ENCODE results near the gene SVOPL. TPM values are rescaled to one million over a fixed set of nuclear protein-coding genes. Genes with fewer than 3 reads are reported as not detected.

Gene SVOPL
- polyA plus RNA-seq, 1 of the 3 experiments (the other 2 are of a cell fraction) = not detected

GRCh38 chr7:138568655-138569054, 132.5 kb downstream of the SVOPL start:
- no peak overlapping the region for H3K27ac ChIP-seq (ENCODE audit: low read depth in 2 of 2, low read length in 1 of 2)
- ChIA-PET CTCF (interaction anchor here (0.6 to 1.6 kb wide), 3 partner anchors 12 to 904 kb away, joined by 3 to 6 read pairs (median 4); no protein-coding TSS in a partner anchor), POLR2A (no interaction called here)
- H3K4me3 ChIP-seq (ENCODE audit: low read depth in 2 of 2, low read length in 1 of 2) = no peak overlapping the region
- 0 out of 2 replicates have a peak, but pooled peaks cover 7% of the 10 kb centered on the region for H3K9me3 ChIP-seq
- 96% methylated on average over 2 of the region's 2 CpGs for WGBS (ENCODE audit: low lambda C conversion rate)
- no peaks in the 10 kb centered on the region for H4K20me1 ChIP-seq (ENCODE audit: insufficient read depth)
- H3K36me3 ChIP-seq (replicated peaks in 1 of 2; ENCODE audit: control insufficient read depth in 1 of 2, insufficient read depth in 2 of 2, low read length in 1 of 2) = peaks cover 80 to 83% of the 10 kb centered on the region in 2 experiments
- no peaks in the 10 kb centered on the region for H3K79me2 ChIP-seq (ENCODE audit: insufficient read depth)
- no peaks in the 10 kb centered on the region for H3K9me2 ChIP-seq
- H2AFZ ChIP-seq (ENCODE audit: low read depth) = no peak overlapping the region
- no peak for DNase-seq
- no peaks in the 10 kb centered on the region; a peak in 2 of 4 replicates for H3K4me1 ChIP-seq (ENCODE audit: control insufficient read depth in 1 of 2, insufficient read depth in 2 of 2, low read depth in 1 of 2, low read length in 1 of 2)
- no peak overlapping the region for H3K9ac ChIP-seq
- no peaks in the 10 kb centered on the region for H3F3A ChIP-seq (replicated peaks; ENCODE audit: insufficient read depth)
- no peak overlapping the region for H3K4me2 ChIP-seq
- TF ChIP-seq CHD2 (IDR thresholded peaks at IDR 0.05; ENCODE audit: low read length, partially characterized antibody) (no peak), FOSL2 (IDR thresholded peaks at IDR 0.05; ENCODE audit: borderline replicate concordance, low read depth) (no peak), USF1 (IDR thresholded peaks at IDR 0.05; ENCODE audit: borderline replicate concordance, low read depth) (no peak), GATA2 (CRISPR knock-in tag; IDR thresholded peaks at IDR 0.05) (no peak), MEF2A (IDR thresholded peaks at IDR 0.05; ENCODE audit: borderline replicate concordance, low read depth) (no peak), JUND (IDR thresholded peaks at IDR 0.05) (no peak), RAD21 (IDR thresholded peaks at IDR 0.05; ENCODE audit: low read length) (no peak), RCOR1 (IDR thresholded peaks at IDR 0.05; ENCODE audit: low read length) (no peak)
- TF ChIP-seq, protein P1, sequence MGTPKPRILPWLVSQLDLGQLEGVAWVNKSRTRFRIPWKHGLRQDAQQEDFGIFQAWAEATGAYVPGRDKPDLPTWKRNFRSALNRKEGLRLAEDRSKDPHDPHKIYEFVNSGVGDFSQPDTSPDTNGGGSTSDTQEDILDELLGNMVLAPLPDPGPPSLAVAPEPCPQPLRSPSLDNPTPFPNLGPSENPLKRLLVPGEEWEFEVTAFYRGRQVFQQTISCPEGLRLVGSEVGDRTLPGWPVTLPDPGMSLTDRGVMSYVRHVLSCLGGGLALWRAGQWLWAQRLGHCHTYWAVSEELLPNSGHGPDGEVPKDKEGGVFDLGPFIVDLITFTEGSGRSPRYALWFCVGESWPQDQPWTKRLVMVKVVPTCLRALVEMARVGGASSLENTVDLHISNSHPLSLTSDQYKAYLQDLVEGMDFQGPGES (IDR thresholded peaks at IDR 0.05; ENCODE audit: low read depth, low read length) = no peak
- H3K27me3 ChIP-seq (ENCODE audit: insufficient read depth) = no peaks in the 10 kb centered on the region

GRCh38 chr7:138565451-138566114, 135.6 kb downstream of the SVOPL start:
- no peak overlapping the region for H3K9ac ChIP-seq
- peak overlapping the region in 1 of 2 experiments; percentile 6; a peak in 1 of 4 replicates for H3K4me3 ChIP-seq (ENCODE audit: low read depth in 2 of 2, low read length in 1 of 2)
- TF ChIP-seq POLR2AphosphoS5 (IDR thresholded peaks at IDR 0.05; ENCODE audit: low read depth, low read length) (no peak), JUND (IDR thresholded peaks at IDR 0.05) (no peak), GABPA (IDR thresholded peaks at IDR 0.05; ENCODE audit: low read depth) (no peak), TEAD4 (IDR thresholded peaks at IDR 0.05; ENCODE audit: borderline replicate concordance, insufficient read depth) (no peak), FOSL2 (IDR thresholded peaks at IDR 0.05; ENCODE audit: borderline replicate concordance, low read depth) (no peak), RXRA (IDR thresholded peaks at IDR 0.05; ENCODE audit: borderline replicate concordance, low read depth) (no peak), FOXM1 (IDR thresholded peaks at IDR 0.05; ENCODE audit: low read depth) (no peak), MAX (IDR thresholded peaks at IDR 0.05; ENCODE audit: low read depth) (no peak), NRF1 (IDR thresholded peaks at IDR 0.05; ENCODE audit: low read depth, low read length) (no peak), CHD2 (IDR thresholded peaks at IDR 0.05; ENCODE audit: low read length, partially characterized antibody) (no peak), MEF2A (IDR thresholded peaks at IDR 0.05; ENCODE audit: borderline replicate concordance, low read depth) (no peak), NFIC (IDR thresholded peaks at IDR 0.05; ENCODE audit: borderline replicate concordance) (no peak), MXI1 (IDR thresholded peaks at IDR 0.05; ENCODE audit: low read depth, low read length) (no peak), RFX5 (IDR thresholded peaks at IDR 0.05; ENCODE audit: low read length) (no peak), EZH2phosphoT487 (IDR thresholded peaks at IDR 0.05; ENCODE audit: borderline replicate concordance, low read depth) (no peak), RCOR1 (IDR thresholded peaks at IDR 0.05; ENCODE audit: low read length) (no peak), YY1 (IDR thresholded peaks at IDR 0.05; ENCODE audit: low read depth) (no peak)
- TF ChIP-seq, protein P2, sequence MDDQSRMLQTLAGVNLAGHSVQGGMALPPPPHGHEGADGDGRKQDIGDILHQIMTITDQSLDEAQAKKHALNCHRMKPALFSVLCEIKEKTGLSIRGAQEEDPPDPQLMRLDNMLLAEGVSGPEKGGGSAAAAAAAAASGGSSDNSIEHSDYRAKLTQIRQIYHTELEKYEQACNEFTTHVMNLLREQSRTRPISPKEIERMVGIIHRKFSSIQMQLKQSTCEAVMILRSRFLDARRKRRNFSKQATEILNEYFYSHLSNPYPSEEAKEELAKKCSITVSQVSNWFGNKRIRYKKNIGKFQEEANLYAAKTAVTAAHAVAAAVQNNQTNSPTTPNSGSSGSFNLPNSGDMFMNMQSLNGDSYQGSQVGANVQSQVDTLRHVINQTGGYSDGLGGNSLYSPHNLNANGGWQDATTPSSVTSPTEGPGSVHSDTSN (IDR thresholded peaks at IDR 0.05) = no peak
- TF ChIP-seq, protein P3, sequence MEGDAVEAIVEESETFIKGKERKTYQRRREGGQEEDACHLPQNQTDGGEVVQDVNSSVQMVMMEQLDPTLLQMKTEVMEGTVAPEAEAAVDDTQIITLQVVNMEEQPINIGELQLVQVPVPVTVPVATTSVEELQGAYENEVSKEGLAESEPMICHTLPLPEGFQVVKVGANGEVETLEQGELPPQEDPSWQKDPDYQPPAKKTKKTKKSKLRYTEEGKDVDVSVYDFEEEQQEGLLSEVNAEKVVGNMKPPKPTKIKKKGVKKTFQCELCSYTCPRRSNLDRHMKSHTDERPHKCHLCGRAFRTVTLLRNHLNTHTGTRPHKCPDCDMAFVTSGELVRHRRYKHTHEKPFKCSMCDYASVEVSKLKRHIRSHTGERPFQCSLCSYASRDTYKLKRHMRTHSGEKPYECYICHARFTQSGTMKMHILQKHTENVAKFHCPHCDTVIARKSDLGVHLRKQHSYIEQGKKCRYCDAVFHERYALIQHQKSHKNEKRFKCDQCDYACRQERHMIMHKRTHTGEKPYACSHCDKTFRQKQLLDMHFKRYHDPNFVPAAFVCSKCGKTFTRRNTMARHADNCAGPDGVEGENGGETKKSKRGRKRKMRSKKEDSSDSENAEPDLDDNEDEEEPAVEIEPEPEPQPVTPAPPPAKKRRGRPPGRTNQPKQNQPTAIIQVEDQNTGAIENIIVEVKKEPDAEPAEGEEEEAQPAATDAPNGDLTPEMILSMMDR (IDR thresholded peaks at IDR 0.05) = no peak
- WGBS (ENCODE audit: low lambda C conversion rate) = 94% methylated on average over 8 of the region's 8 CpGs
- H3K36me3 ChIP-seq (replicated peaks in 1 of 2; ENCODE audit: control insufficient read depth in 1 of 2, insufficient read depth in 2 of 2, low read length in 1 of 2) = peaks cover 61 to 77% of the 10 kb centered on the region in 2 experiments
- ChIA-PET POLR2A (no interaction called here), CTCF (interaction anchor here (0.8 kb wide), 1 partner anchor 80 kb away, joined by 3 read pairs; no protein-coding TSS in a partner anchor)
- no peaks in the 10 kb centered on the region for H3F3A ChIP-seq (replicated peaks; ENCODE audit: insufficient read depth)
- DNase-seq = no peak
- H3K27me3 ChIP-seq (ENCODE audit: insufficient read depth) = no peaks in the 10 kb centered on the region
- no peaks in the 10 kb centered on the region for H3K79me2 ChIP-seq (ENCODE audit: insufficient read depth)
- no peak overlapping the region for H2AFZ ChIP-seq (ENCODE audit: low read depth)
- no peak overlapping the region for H3K4me2 ChIP-seq
- H3K27ac ChIP-seq (ENCODE audit: low read depth in 2 of 2, low read length in 1 of 2) = no peak overlapping the region
- 0 out of 2 replicates have a peak, but pooled peaks cover 7% of the 10 kb centered on the region for H3K9me3 ChIP-seq
- no peaks in the 10 kb centered on the region for H4K20me1 ChIP-seq (ENCODE audit: insufficient read depth)
- H3K4me1 ChIP-seq (ENCODE audit: control insufficient read depth in 1 of 2, insufficient read depth in 2 of 2, low read depth in 1 of 2, low read length in 1 of 2) = no peaks in the 10 kb centered on the region
- no peaks in the 10 kb centered on the region for H3K9me2 ChIP-seq
